Measurements from ENCODE around the gene MACROD2.
"Not testable (repeated sequence)": the region's sequence is repeated elsewhere in the genome, so short reads cannot be mapped to it uniquely, and the experiment has no call there.

Gene MACROD2

DNA sequence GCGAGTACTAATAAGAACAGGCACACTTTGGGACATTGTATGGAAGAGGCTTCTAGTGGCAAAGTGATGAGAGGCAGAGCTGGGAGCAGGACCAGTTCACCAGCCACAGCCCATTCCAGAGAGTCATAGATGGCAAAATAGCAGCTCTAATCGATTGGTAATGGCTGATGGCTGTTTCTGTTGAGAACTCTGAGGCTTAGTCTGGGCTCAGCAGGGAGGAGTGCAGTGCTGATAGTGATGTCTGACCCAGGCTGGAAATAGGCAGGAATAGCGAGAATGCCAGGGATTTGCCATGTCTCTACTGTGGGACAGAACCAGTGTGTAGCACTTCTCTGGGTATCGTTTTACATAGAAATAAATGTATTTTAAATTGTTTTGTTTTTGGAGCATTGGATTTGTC lies 962.1 kb downstream of the MACROD2 start:
- no peak for DNase-seq
- no peak for ATAC-seq

DNA sequence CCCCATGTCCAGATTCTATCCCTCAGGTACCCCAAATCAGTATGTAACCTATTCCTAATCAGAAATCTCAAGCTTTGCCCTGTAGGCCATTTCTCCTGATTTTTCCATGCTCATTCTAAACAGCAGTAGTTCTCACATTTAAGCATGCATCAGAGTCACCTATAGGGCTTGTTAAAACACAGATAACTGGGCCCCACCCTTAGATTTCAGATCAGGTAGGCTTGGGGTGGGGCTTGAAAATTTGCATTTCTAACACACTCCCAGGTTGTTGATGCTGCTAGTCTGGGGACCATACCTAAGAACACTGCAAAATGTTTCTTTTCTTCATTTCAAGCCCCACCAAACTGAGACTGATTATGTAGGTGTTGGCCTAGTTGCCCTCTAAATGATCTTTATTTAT lies 963.3 kb downstream of the MACROD2 start:
- ATAC-seq (no peak), DNase-seq (no peak)

DNA sequence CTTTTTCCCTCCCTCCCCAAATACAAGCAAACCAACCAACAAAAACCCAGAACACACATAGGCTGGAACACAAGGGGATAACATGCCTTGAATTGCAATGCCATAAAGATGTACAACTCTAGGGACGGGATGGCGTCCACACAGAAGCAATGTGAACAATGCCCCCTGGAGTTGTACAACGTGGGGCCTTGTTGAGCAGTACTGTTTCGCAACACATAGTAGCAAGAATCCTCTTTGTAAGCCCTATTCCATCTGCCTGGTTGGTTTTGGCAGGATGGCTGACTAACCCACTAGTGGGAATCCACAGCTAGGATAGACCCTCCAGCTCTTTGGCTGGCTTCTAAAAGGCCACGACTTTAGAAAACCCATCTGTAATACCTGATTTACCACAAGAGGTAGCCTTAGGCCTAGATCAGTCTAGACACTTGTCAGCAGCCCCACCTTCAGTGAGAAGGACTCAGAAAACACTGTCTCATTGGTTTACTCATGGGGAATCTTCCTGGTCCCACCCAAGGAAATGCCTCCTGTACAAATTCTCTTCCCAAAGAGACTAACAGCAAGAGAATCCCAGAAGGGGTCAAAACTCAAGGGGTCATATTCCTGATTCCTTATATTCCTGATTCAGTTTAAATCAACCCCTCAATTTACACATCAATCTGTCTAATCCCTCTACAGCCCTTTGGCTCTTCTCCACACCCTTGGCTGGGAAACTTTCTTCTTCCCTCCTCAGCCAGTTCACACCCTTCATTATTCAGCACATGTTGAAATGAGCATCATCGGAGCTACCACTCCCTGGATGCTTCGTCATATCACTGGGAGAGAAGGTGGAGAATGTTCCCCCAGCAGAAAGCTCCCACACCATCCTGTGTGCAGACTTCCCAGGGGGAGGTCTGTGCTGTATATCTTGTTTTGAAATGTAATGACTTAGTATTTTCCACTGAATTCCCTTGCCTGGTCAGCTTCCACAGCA lies 964.5 kb downstream of the MACROD2 start:
- no peak for DNase-seq
- no peak for ATAC-seq

DNA sequence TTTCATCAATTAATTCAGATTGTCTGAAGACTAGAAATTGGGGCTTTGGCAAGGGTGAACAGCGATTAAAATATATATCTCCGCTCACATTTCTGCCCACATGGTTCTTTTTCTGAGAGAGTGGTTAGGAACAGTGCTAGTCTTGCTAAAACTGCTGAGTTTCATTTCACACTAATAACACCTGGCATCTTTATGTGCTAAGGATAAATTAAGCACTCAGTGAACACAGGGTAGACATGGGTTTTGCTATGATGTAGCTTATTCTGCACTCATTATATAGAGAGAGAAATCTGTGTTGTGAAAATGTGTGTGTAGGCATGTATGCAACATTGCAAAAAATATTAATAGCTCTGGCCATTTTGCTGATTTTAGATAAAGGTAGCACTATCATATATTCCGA lies 965.5 kb downstream of the MACROD2 start:
- DNase-seq = no peak

DNA sequence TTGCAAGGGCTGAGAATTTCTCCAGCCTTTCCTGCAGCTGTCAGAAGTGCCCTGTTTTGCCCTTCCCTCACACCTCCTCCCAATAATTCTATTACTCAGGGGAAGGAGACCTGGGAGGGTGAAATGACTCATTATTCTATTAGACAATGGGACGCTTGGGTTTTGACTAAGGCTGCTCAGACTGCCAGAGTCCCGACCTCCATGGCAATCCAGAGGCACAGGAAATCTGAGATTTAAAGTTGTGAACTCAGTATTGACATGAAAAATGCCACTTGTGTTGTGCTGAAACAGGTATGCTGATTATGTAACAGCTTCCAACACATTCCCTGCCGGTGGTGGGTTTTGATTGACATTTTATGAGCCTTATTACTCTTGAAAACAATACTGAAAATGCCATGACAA lies 967.9 kb downstream of the MACROD2 start:
- DNase-seq = no peak
- no peak for ATAC-seq

More for the DNA sequence above, 965.5 kb downstream of the MACROD2 start:
- ATAC-seq = no peak

DNA sequence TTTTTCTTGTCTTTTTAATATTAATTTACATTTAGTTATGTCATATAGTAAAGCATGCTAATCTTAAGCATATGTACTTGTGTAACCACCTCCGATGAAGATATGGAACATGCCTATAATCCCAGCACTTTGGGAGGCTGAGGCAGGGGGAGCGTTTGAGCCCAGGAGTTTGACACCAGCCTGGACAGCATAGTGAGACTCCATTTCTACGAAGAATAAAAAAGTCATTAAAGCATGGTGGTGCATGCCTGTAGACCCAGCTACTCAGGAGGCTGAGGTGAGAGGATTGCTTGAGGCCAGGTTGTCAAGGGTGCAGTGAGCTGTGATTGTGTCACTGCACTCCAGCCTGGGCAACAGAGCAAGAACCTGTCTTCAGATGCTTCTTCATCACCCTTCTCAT lies 970.9 kb downstream of the MACROD2 start:
- ATAC-seq (no peak), DNase-seq (no peak)

DNA sequence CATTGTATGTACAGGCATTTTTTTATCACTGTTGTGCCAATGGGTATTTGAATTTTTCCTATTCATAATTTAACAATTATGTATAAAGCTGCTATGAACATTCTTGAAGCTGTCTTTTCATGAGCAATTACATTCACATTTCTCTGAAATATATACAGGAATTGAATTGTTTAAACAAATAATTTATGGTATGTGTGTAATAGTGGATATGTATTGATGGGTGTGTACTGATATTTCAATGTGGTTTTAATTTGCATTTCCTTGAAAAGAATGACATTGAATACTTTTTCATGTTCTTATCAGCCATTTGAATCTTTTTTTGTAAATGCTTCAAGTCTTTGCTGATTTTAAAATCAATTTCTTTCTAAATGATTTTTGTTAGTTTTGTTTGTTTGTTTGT lies 971.5 kb downstream of the MACROD2 start:
- no peak for ATAC-seq
- no peak for DNase-seq

DNA sequence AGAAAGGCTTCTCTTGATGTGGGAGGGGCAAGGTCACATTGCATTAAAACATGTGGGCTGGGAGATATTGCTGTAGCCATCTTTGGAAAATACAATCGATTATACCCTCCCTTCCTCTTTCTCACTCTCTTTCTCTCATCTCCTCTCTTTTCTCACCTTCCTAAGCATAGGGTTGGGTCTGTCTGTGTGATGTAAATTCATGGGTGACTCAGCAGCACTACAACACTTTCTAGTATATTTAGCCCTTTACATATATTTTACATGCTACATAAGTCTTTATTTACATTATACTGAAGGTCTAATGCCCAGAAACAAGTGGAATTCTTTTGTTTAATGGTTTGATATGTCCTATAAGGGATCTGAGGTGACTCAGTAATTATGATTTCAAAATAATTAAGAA lies 976.9 kb downstream of the MACROD2 start:
- ATAC-seq (no peak), DNase-seq (no peak)

DNA sequence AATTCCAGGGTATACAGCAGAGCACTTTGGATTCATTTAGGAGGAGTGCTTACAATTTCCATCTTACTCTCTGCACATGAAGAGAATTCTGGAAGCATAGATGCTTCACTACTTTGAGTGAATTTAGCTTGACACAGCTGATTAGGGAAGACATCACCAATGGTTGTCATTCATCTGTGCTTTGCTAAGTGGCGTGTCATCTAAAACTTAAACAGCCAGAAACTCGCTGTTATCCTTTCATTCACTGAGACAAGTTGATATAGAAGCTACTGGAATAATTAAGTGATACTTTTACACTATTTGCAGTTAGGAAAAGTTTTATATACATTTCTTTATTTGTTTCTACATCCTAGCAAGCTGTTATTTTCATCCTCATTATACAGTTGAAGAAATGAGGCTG lies 977.4 kb downstream of the MACROD2 start:
- DNase-seq = no peak
- ATAC-seq = no peak

DNA sequence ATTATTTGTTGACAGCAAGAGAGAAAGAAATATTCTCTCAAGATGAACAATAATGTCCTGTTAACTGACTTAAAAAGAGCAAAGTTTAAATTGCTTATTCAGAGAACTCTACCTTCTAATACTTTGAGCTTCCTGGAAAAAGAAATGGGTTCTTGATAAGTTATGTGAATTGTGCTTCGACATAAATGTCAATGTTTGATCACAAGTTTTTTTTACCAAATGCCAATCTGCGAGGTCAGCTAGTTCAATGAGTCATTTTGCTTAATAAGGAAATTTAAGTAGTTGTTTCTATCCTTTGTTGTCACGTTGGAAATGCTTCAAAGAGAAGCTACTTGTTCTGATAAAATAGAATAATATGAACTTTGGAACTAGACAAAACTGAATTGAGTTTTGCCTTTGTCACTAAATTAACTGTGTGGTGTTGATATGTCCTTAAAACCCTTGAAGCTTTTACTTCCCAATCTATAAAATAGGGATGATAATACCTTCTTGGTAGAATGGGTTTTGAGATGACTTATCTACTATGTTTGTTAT lies 984.2 kb downstream of the MACROD2 start:
- no peak for DNase-seq

DNA sequence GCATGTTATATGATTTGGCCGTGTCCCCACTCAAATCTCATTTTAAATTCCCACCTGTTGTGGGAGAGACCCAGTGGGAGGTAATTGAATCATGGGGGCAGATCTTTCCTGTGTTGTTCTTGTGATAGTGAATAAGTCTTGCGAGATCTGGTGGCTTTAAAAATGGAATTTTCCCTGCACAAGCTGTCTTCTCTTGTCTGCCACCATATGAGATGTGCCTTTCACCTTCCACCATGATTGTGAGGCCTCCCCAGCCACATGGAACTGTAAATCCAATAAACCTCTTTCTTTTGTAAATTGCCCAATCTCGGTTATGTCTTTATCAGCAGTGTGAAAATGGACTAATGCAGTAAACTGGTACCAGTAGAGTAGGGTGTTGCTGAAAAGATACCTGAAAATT lies 986.2 kb downstream of the MACROD2 start:
- ATAC-seq, DNase-seq: not testable (repeated sequence)

More for the DNA sequence above, 984.2 kb downstream of the MACROD2 start:
- ATAC-seq = no peak

DNA sequence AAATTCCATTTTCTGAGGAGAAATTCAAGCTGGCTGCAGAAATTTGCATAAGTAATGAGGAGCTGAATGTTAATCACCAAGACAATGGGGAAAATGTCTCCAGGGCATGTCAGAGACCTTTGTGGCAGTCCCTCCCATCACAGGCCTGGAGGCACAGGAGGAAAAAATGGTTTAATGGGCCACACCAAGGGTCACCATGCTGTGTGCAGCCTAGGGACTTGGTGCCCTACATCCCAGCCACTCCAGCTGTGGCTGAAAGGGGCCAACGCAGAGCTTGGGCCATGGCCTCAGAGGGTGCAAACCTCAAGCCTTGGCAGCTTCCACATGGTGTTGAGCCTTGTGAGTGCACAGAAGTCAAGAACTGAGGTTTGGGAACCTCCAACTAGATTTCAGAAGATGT lies 987.0 kb downstream of the MACROD2 start:
- not testable (repeated sequence) for DNase-seq

DNA sequence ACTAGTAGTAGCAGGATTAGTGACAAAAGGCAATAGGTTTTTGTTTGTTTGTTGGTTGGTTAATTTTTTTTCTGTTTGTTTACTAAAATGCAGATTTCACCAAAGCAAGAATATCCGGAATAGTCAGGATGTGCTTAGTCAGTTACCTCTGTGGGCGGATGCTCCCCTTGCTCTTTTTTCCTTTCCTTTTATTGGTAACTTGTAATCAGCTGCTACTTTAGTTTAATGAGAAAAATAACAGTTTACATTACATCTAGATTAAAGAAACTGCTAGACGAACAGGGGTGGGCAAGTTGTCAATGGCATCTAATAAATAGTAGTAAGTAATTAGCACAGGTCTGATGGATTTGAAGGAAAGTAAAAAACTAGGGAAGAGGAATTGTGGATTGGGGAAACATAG lies 989.0 kb downstream of the MACROD2 start:
- no peak for ATAC-seq

More for the DNA sequence above, 987.0 kb downstream of the MACROD2 start:
- ATAC-seq = not testable (repeated sequence)

DNA sequence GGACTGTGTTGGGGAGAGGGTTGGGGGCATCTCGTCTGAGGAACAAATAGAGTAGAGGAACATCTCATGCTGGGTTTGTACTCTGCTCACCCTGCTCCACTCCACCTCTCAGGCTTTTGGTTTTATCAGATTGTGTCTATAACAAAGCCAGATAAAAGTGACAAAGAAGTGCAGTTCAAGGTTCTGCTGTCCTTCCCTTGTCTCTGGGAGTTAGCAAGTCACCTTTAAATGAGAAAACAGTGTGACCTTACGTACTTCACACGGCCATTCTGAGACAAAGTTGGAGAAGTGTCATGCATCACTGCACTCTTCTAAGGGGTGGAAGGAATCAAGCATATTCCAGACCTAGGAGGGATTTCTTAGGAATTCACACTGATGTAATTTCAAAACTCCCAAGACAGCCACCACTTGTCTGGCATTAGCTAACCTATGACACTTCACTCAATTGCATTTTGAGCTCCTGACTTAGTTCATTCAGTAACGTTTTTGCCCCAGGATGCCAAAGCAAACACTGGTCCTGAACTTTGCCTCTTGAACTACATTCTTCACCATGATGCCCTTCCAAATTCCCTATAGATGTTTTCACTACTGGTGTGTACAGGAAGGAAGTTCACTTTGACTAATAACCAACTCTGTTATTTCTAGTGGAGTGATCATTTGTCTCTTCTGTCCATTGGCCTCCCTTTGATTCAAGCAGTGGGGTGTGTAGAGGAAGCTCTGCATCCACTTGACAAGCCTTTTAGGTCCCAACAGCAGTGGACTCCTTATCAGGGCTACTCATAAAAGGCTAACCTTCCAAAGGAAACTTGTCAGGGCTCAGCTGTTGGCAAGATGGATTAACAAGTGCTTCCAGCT lies 989.7 kb downstream of the MACROD2 start:
- no peak for ATAC-seq
- no peak for DNase-seq

More for the DNA sequence above, 989.0 kb downstream of the MACROD2 start:
- no peak for DNase-seq

DNA sequence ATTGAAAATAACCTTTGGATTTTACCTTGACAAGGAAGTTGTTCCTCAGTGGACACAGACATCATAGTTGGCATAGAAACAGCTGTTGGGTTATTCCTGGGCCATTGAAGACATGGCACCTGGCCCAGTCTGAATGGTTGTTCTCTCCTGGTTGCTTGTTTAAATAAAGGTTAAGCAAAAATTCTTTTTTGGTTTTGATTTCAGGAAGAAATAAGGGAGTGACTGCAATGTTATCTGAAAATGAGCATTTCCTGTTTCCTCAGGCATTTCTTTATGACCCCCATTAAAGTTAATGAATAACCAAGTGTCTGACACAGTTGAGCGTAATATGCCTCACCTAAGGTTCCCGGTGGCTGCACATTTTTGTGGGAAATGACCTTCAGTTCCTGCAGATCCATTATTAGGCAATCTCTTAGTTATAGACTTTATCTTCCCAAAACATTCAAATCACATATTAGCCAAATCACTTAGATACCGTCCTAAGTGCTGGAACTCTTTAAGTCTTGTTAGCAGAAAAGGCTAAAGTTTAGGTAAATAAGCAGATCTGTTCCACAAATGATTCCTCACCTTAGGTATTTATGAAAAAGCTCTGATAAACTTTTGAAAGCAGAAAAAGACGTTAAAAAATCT lies 990.8 kb downstream of the MACROD2 start:
- DNase-seq = no peak

DNA sequence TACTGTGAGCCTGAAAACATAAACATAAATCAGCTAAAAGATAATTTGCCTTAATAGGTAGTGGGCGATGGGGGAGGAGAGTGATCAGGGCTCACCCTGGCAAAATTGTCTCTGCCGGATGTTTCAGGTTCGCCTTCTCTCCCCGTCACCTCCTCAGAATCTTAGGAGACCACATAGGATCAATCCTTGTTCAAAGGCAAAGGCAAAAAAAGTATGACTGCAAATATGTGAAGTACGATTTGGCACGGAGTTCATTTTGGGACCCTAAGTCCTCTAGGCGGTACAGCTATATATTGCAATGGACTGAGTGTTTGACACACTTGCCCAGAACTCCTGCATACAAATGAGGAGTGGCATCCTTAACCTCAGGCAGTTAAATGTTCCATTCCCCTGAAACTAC lies 991.3 kb downstream of the MACROD2 start:
- ATAC-seq (no peak), DNase-seq (no peak)

More for the DNA sequence above, 990.8 kb downstream of the MACROD2 start:
- ATAC-seq = no peak

DNA sequence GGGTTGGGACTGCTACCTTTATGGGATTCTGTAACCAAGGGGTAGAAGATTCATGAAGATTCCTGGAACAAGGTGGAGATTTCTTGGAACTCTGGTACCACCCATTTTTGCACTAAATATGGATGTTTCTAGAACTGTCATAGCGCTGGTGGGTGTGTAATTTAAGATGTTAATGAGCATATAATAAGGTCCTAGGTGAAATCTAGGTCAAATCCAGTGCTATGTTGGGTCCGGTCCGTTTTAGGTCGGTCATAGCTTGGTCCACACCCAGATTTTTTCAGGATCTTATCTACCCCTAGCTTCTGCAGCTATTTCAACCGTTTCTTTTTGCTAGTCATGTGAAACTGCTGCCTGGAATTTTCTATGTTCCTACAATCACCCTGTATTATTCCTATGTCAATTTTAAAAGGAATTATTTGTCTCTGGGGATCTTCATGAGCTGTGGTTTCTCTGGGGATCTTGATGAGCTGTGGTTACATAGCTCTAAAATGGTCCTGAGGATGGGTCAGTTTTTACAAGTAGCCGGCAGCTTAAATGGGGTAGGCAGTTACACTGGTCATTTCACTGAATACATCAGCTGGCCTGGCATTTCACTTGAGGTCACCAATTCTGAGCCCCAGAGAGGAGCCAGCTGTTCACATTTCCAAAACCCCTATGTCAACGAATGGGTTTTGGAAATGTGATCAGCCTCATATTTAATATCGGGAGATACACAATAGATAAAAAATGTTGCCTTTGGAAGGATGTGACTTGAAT lies 994.4 kb downstream of the MACROD2 start:
- DNase-seq (no peak), ATAC-seq (no peak)

DNA sequence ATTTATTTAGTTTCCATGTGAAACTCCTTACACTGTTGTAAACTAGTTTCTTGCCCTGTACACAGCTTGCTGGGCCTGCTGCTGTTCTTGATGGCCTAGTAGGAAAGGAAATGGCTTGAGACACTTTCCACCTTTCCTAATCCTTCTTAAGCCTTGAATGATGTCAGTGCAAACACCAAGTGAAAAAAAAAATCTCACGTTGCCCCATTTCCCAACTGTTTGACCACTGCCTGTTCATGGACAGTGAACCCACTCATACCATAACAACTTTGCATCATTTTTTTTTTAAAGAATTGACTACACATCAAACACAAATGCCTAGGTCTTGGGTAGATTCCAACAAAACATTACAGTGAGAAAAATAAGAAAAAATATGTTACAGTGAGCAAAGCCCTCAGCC lies 995.7 kb downstream of the MACROD2 start:
- no peak for ATAC-seq
- no peak for DNase-seq

DNA sequence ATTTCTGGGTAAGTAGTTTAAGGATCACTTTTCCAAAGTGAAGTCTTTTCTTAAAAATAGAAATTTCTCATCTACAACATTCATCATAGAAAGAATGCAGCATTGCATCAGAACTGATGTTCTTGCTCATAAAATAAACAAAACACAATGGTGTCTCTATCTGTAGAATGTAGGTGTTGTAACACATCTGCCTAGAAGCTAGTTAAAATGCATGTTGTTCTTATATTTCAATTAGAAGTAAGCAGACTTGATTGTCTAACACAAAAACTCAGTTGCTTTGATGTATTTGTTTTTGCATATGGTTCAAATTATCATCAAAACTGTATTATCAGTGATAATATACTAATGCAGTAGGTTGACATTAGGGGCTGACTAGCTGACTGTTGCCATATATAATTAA lies 996.8 kb downstream of the MACROD2 start:
- ATAC-seq (no peak), DNase-seq (no peak)

DNA sequence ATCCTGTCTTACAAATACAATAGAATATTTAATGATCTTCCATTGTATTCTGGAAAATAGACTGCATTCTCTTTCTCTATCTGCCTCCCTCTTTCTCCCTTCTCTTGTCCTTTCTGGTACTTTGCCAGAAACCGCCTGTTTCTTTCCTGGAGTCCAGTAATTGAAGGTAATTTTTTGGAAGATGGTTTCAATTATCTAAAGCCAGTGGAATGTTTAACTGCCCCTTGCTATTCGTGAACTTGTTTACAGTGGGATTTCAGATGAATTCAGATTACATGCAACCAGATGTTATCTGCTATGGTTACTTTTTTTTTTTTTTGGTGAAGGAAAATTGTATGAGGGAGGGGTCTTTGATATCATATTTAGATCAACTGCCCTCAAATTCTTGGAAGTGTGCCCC lies 997.6 kb downstream of the MACROD2 start:
- DNase-seq (no peak), ATAC-seq (no peak)

DNA sequence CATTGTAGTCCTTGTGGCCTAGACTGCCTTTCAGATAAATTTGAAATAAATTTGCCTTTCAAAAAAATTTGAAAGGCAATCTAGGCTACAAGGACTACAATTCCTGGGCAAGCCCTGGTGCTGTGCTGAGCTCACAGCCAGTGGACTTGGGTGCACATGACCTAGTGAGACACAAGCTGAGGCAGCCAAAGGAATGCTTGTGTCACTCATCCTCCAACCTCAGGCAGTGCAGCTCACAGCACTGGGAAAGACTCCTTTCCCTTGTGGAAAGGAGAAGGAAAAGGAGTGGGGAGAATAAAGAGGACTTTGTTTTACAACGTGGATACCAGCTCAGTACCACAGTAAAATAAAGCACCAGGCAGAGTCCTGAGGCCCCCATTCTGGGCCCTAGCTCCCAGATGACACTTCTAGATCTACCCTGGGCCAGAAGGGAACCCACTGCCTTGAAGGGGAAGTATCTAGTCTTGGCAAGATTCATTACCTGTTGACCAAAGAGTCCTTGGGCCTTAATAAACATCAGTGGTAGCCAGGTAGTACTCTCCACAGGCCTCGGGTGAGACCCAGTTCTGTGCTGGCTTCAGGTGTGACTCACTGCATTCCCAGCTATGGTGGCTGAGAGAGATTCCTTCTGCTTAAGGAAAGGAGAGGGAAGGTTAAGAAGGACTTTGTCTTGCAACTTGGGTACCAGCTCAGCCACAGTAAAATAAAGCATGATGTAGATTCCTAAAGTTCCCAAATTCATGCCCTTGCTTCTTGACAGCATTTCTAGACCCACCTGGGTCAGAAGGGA lies 1001.8 kb downstream of the MACROD2 start:
- no peak for ATAC-seq
- DNase-seq = no peak

Measured in stimulated activated naive CD8-positive, alpha-beta T cell treated with anti-CD3 and anti-CD28 coated beads, Interleukin-15, Interleukin-2, amounts not matched to agents 100 U/mL and 50 U/mL, for 24 hours (primary cell).